ENCODE measurements around the gene PDCL2.

Gene PDCL2

GRCh38 chr4:55608591-55608990, 16.5 kb upstream of the PDCL2 start:
- Histone ChIP-seq H2AFZ (ENCODE audit: low read depth, low read length) (no peak overlapping the region), H3K79me2 (ENCODE audit: low read length) (no peaks in the 10 kb centered on the region), H3K4me2 (ENCODE audit: low read length) (no peak overlapping the region), H3K36me3 (replicated peaks; ENCODE audit: low read depth, low read length) (no peaks in the 10 kb centered on the region), H3K27me3 (ENCODE audit: low read depth, low read length) (no peaks in the 10 kb centered on the region), H3K27ac (ENCODE audit: low read length) (no peak overlapping the region), H4K20me1 (ENCODE audit: insufficient read depth, low read length) (no peaks in the 10 kb centered on the region), H3K9me3 (ENCODE audit: insufficient read depth, low read length) (no peaks in the 10 kb centered on the region), H3K4me3 (ENCODE audit: low read length) (no peak overlapping the region), H3K4me1 (ENCODE audit: low read length) (no peaks in the 10 kb centered on the region), H3K9ac (ENCODE audit: low read length) (no peak overlapping the region)
- TF ChIP-seq EZH2phosphoT487 (IDR thresholded peaks at IDR 0.05; ENCODE audit: low read depth): no peak
- no peak for TF ChIP-seq CTCF (IDR thresholded peaks at IDR 0.05; ENCODE audit: low read depth, low read length)

GRCh38 chr4:55604996-55605395, 13.0 kb upstream of the PDCL2 start:
- Histone ChIP-seq H3K4me1 (ENCODE audit: low read length) (no peaks in the 10 kb centered on the region), H4K20me1 (ENCODE audit: insufficient read depth, low read length) (no peaks in the 10 kb centered on the region), H3K4me2 (ENCODE audit: low read length) (no peak overlapping the region), H3K4me3 (ENCODE audit: low read length) (no peak overlapping the region), H2AFZ (ENCODE audit: low read depth, low read length) (no peak overlapping the region), H3K79me2 (ENCODE audit: low read length) (no peaks in the 10 kb centered on the region), H3K9me3 (ENCODE audit: insufficient read depth, low read length) (no peaks in the 10 kb centered on the region), H3K36me3 (replicated peaks; ENCODE audit: low read depth, low read length) (no peaks in the 10 kb centered on the region), H3K27ac (ENCODE audit: low read length) (no peak overlapping the region), H3K27me3 (ENCODE audit: low read depth, low read length) (peaks cover 2% of the 10 kb centered on the region; the same call in 1 of the 2 replicates), H3K9ac (ENCODE audit: low read length) (no peak overlapping the region)
- TF ChIP-seq EZH2phosphoT487 (IDR thresholded peaks at IDR 0.05; ENCODE audit: low read depth) (no peak), CTCF (IDR thresholded peaks at IDR 0.05; ENCODE audit: low read depth, low read length) (no peak)

- H4K20me1 ChIP-seq (ENCODE audit: insufficient read depth, low read length): no peaks in the 10 kb centered on the region
- no peaks in the 10 kb centered on the region for H3K36me3 ChIP-seq (replicated peaks; ENCODE audit: low read depth, low read length)
- no peak overlapping the region for H3K9ac ChIP-seq (ENCODE audit: low read length)
- no peaks in the 10 kb centered on the region for H3K79me2 ChIP-seq (ENCODE audit: low read length)
- H3K9me3 ChIP-seq (ENCODE audit: insufficient read depth, low read length): no peaks in the 10 kb centered on the region
- no peak for TF ChIP-seq EZH2phosphoT487 (IDR thresholded peaks at IDR 0.05; ENCODE audit: low read depth)
- TF ChIP-seq CTCF (IDR thresholded peaks at IDR 0.05; ENCODE audit: low read depth, low read length): no peak
- H3K4me2 ChIP-seq (ENCODE audit: low read length): no peak overlapping the region
- no peak overlapping the region for H3K27ac ChIP-seq (ENCODE audit: low read length)
- no peak overlapping the region for H3K4me3 ChIP-seq (ENCODE audit: low read length)
- peaks cover 4% of the 10 kb centered on the region; the same call in 1 of the 2 replicates for H3K27me3 ChIP-seq (ENCODE audit: low read depth, low read length)
- H3K4me1 ChIP-seq (ENCODE audit: low read length): no peaks in the 10 kb centered on the region
- H2AFZ ChIP-seq (ENCODE audit: low read depth, low read length): no peak overlapping the region
Measured at GRCh38 chr4:55600640-55601039, 8.6 kb upstream of the PDCL2 start.

GRCh38 chr4:55598641-55599040, 6.6 kb upstream of the PDCL2 start:
- Histone ChIP-seq H3K27me3 (ENCODE audit: low read depth, low read length) (peaks cover 4% of the 10 kb centered on the region; the same call in 1 of the 2 replicates), H3K4me1 (ENCODE audit: low read length) (no peaks in the 10 kb centered on the region), H2AFZ (ENCODE audit: low read depth, low read length) (no peak overlapping the region), H3K4me3 (ENCODE audit: low read length) (no peak overlapping the region), H3K9ac (ENCODE audit: low read length) (no peak overlapping the region), H3K9me3 (ENCODE audit: insufficient read depth, low read length) (no peaks in the 10 kb centered on the region), H3K4me2 (ENCODE audit: low read length) (no peak overlapping the region), H4K20me1 (ENCODE audit: insufficient read depth, low read length) (no peaks in the 10 kb centered on the region), H3K79me2 (ENCODE audit: low read length) (no peaks in the 10 kb centered on the region), H3K36me3 (replicated peaks; ENCODE audit: low read depth, low read length) (no peaks in the 10 kb centered on the region), H3K27ac (ENCODE audit: low read length) (no peak overlapping the region)
- TF ChIP-seq CTCF (IDR thresholded peaks at IDR 0.05; ENCODE audit: low read depth, low read length) (no peak), EZH2phosphoT487 (IDR thresholded peaks at IDR 0.05; ENCODE audit: low read depth) (no peak)
